Fibroblast of mammary gland (primary cell): ENCODE measurements around the gene BEGAIN.

ENCODE experiments used
- DNase-seq: peaks from one replicate; pipeline ENCODE4 v3.0.0-alpha.2; 2010; ENCODE audit warnings: low read depth
- H3K4me3 ChIP-seq: 2 replicates; pipeline ENCODE4 v1.5.1; 2011; ENCODE audit warnings: low read depth, mild to moderate bottlenecking, low read length, moderate library complexity; ENCODE audit not compliant: control insufficient read depth
- CTCF ChIP-seq: conservative IDR thresholded peaks from 2 replicates; pipeline ENCODE4 v1.5.1; 2011; ENCODE audit warnings: low read depth, low read length, inconsistent platforms; ENCODE audit not compliant: control insufficient read depth, insufficient read depth

BEGAIN gene

GRCh38 chr14:100605706-100606686 lies 18.8 kb upstream of the BEGAIN start:
- DNase-seq = peak; percentile 32
- no peak overlapping the region for H3K4me3 ChIP-seq
- TF ChIP-seq CTCF = no peak

GRCh38 chr14:100605230-100605629 lies 18.0 kb upstream of the BEGAIN start:
- H3K4me3 ChIP-seq = no peak overlapping the region
- no peak for DNase-seq
- TF ChIP-seq CTCF = no peak

DNA sequence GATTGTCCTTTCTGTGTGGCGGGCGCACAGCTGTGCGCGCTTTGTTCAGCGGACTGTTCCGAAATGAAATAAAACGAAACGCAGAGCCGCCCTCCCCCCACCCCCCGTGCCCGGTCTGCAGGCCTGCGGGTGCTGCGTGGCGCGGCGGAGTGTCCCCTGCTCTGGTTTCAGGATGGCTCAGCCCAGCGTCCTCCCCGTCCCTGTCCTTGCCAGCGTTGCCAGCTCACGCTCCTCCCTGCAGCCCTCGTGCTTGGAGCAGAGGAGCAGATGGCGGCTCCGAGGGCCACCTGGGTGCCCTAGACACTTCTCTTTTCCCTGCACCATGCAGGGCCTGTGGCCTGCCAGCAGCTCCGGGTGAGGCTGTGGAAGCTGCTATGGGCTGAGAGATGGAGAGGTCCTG lies 17.5 kb upstream of the BEGAIN start:
- no peak for TF ChIP-seq CTCF
- H3K4me3 ChIP-seq = no peak overlapping the region
- no peak for DNase-seq

DNA sequence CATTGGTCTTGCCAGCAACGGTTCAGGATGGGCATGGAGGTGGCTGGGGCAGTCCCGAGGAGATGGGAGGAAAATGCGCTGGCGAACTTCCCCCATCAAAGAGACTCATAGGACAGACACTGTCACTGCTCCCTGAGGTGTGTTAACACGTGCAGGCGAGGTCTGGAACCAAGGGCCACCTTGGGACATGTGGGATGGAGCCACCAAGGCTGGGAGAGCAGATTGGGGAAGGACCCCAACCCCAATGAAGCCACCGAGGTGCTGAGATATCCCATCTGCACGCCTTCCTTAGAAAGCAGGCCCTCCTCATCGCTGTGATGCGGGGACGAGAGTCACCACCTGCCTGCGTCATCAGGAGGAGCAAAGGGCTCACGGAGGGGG lies 16.9 kb upstream of the BEGAIN start:
- TF ChIP-seq CTCF = no peak
- no peak overlapping the region for H3K4me3 ChIP-seq
- DNase-seq = no peak

DNA sequence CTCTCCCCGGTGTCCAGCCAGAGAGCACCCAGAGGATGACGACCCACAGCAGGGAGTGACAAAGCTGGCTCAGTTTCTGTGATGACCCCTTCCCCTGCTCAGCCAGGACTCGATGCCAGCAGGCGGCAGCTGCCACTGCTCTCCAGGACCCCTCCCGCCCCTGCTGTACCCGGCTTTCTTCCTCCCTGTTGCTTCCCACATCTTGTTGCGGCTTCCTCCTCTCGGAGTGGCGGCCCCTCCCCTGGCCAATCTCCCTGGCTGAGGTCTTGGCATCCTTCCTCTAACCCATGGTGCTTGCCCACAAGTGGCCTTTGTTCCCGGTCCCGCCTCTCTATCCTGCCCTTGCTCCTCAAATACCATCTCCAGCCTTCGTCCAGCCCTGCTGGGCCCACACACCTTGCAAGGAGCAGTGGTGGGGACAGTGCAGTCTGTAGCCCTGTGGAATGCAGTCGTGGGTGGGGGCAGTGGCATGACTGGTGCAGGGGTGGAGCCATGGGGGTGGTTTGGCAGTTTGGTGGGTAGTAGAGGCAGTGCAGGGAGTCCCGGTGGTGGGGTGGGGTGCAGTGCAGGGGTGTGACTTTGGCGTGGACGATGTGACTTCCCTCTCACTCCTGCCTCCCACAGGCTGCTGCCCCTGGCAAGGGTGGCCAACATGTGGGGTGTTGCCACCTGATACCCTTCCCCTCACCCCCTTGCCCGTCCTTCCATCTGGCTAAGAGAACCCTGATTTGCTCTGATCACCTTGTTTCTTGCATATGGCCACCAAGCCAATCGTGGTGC lies 16.3 kb upstream of the BEGAIN start:
- no peak for DNase-seq
- no peak overlapping the region for H3K4me3 ChIP-seq
- TF ChIP-seq CTCF = no peak

- no peak overlapping the region for H3K4me3 ChIP-seq
- TF ChIP-seq CTCF = no peak
- DNase-seq = no peak
Measured at GRCh38 chr14:100602621-100603230, 15.5 kb upstream of the BEGAIN start.
